ENCODE results near the gene SCNN1A.

The SCNN1A gene

DNA sequence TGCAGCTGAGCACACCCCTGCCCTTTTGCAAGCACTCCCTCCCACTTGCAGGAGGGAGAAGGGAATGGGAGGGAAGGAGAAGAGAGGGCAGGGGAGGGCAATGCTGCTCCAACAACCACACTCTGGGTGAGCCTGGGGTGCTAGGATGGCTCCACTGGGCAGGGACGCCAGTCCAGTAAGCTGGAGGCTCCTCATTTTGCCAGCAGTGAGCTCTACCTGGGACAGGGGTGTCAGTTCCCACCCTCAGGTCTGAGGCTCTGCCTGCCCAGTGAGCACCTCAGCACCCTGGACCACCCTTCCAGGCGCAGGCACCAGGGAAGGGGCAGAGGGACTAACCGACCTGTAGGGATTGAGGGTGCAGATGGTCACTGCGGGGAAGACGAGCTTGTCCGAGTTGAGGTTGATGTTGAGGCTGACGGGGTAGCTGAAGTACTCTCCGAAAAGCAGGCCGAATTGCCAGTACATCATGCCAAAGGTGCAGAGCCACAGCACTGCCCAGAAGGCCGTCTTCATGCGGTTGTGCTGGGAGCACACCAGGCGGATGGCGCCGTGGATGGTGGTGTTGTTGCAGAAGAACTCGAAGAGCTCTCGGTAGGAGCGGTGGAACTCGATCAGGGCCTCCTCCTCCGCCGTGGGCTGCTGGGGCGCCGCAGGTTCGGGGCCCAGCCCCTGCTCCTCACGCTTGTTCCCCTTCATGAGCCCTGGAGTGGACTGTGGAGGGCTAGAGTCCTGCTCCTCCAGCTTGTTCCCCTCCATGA, 1.2 kb downstream of the SCNN1A start:
- Histone ChIP-seq H3K27ac (ENCODE audit: low read length) (peak overlapping the region; percentile 19), H3K9me3 (ENCODE audit: control insufficient read depth in 1 of 2, low read length in 2 of 2) (no peaks in the 10 kb centered on the region), H3K4me3 (ENCODE audit: low read depth in 1 of 2, low read length in 2 of 2) (peak overlapping the region in 1 of 2 donors; percentile 16), H3K36me3 (ENCODE audit: control insufficient read depth in 1 of 2, insufficient read depth in 2 of 2, low read length in 2 of 2) (no peaks in the 10 kb centered on the region), H3K27me3 (ENCODE audit: low read depth, low read length) (no peaks in the 10 kb centered on the region), H3K4me1 (ENCODE audit: control insufficient read depth in 1 of 2, insufficient read depth in 2 of 2, low read length in 2 of 2) (peaks cover 15 to 31% of the 10 kb centered on the region in 2 donors)

DNA sequence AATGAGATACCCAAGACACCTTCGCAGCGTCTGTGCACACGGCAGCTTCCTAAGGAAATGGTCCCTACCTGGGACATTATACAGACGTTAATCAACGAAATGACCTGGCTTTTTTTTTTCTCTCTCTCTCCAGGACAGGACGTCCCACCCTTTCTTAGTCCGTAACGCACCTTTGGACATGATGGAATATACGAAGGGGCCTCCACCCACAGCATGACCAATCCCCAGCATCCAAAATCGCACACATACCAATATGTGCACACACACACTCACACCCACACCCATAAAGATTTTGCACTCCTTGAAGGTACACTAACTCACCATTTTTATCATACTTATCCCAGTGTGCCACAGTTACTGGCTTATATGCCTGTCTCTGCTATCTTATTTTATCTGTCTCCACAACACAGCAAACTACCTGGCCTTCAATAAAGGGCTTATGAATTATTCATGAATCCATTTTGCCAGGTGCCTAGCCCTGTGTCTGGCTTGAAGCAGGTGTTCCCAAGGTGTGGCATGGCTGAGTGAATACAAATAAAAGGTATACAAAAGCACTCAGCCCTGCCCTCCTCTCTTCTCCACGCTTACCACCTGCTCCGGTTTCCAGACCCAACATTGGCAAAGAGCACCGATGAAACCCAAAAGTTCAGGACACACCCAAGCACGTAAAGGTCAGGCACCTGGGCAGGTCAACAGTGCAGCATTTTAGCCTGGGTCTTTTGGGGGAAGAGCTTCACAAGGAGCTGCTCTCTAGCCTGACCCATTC, 2.2 kb downstream of the SCNN1A start:
- Histone ChIP-seq H3K27me3 (ENCODE audit: low read depth, low read length) (no peaks in the 10 kb centered on the region), H3K4me3 (ENCODE audit: low read depth in 1 of 2, low read length in 2 of 2) (peak overlapping the region in 1 of 2 donors; percentile 0), H3K9me3 (ENCODE audit: control insufficient read depth in 1 of 2, low read length in 2 of 2) (no peaks in the 10 kb centered on the region), H3K27ac (ENCODE audit: low read length) (peak overlapping the region; percentile 58), H3K36me3 (ENCODE audit: control insufficient read depth in 1 of 2, insufficient read depth in 2 of 2, low read length in 2 of 2) (no peaks in the 10 kb centered on the region), H3K4me1 (ENCODE audit: control insufficient read depth in 1 of 2, insufficient read depth in 2 of 2, low read length in 2 of 2) (peaks cover 15 to 28% of the 10 kb centered on the region in 2 donors)

DNA sequence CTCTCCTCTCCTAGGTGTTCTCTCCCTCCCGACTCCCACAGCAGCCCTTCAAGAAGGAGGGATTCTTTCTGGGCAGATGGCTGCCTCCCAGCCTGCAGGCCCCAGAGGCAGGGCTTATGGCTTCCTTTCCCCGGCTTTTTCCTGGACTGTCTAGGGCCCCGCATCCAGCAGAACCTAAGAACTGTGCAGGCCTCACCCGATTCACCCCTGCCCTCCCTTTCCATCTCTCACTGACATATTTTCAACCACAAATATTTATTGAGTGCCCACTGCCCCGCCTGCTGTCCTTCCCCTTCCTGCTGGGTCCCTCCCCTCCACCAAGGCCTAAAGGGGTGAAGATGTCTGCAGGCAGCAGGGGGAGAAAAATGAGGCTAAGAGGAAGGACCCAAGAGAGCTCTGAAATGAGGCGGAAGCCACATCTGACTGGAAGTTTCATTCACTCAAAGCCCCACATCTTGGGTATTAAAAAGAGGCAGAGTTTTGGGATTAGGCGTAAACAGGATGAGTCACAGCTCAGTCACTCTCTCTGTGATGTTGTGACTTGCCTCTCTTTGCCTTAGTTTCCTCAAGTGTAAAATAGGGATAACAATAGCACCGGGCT, 2.9 kb downstream of the SCNN1A start:
- H3K27ac ChIP-seq (ENCODE audit: low read length), result peak overlapping the region; percentile 58
- no peaks in the 10 kb centered on the region for H3K27me3 ChIP-seq (ENCODE audit: low read depth, low read length)
- peaks cover 12 to 25% of the 10 kb centered on the region in 2 donors for H3K4me1 ChIP-seq (ENCODE audit: control insufficient read depth in 1 of 2, insufficient read depth in 2 of 2, low read length in 2 of 2)
- no peaks in the 10 kb centered on the region for H3K36me3 ChIP-seq (ENCODE audit: control insufficient read depth in 1 of 2, insufficient read depth in 2 of 2, low read length in 2 of 2)
- peak overlapping the region in 1 of 2 donors; percentile 0 for H3K4me3 ChIP-seq (ENCODE audit: low read depth in 1 of 2, low read length in 2 of 2)
- no peaks in the 10 kb centered on the region for H3K9me3 ChIP-seq (ENCODE audit: control insufficient read depth in 1 of 2, low read length in 2 of 2)

GRCh38 chr12:6370994-6371754, 4.2 kb downstream of the SCNN1A start:
- Histone ChIP-seq H3K27me3 (ENCODE audit: low read depth, low read length) (no peaks in the 10 kb centered on the region), H3K9me3 (ENCODE audit: control insufficient read depth in 1 of 2, low read length in 2 of 2) (no peaks in the 10 kb centered on the region), H3K27ac (ENCODE audit: low read length) (peak overlapping the region; percentile 49), H3K4me3 (ENCODE audit: low read depth in 1 of 2, low read length in 2 of 2) (no peak overlapping the region), H3K4me1 (ENCODE audit: control insufficient read depth in 1 of 2, insufficient read depth in 2 of 2, low read length in 2 of 2) (peaks cover 4 to 11% of the 10 kb centered on the region in 2 donors), H3K36me3 (ENCODE audit: control insufficient read depth in 1 of 2, insufficient read depth in 2 of 2, low read length in 2 of 2) (no peaks in the 10 kb centered on the region)

GRCh38 chr12:6370576-6370935, 4.8 kb downstream of the SCNN1A start:
- H3K4me3 ChIP-seq (ENCODE audit: low read depth in 1 of 2, low read length in 2 of 2), result no peak overlapping the region
- H3K9me3 ChIP-seq (ENCODE audit: control insufficient read depth in 1 of 2, low read length in 2 of 2), result no peaks in the 10 kb centered on the region
- H3K27ac ChIP-seq (ENCODE audit: low read length), result peak overlapping the region; percentile 49
- H3K4me1 ChIP-seq (ENCODE audit: control insufficient read depth in 1 of 2, insufficient read depth in 2 of 2, low read length in 2 of 2), result peaks cover 4 to 5% of the 10 kb centered on the region in 2 donors
- H3K27me3 ChIP-seq (ENCODE audit: low read depth, low read length), result no peaks in the 10 kb centered on the region
- no peaks in the 10 kb centered on the region for H3K36me3 ChIP-seq (ENCODE audit: control insufficient read depth in 1 of 2, insufficient read depth in 2 of 2, low read length in 2 of 2)

DNA sequence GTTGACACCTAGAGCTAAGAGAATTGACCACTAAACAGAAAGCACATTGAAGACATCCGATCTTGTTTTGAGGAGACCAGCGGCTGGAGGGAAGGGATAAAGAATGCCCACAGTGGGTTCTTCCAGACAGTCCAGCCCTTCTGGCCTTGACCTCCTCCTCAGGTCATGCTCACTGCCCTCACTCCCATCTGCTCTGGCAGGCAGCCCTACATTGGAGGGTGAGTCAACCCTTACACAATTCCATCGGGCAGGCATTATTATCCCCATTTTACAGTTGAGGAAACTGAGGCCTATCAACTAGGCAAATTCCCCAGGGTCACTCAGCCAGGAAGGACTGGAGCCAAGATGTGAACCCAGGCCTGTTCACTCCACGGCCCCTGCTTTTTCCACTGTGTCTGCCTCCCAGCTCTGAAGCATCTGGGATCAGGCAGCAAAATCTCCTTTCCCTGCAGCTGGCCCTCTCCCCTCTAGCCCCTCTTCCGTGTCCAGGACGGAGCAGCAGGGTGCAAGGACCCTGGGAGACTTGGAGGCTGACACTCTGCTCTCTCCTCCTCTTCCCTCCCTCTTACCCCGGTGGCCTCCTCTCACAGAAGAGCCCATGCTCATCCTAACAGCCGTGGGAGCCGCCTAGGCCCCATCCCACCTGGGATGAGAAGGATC, 5.3 kb downstream of the SCNN1A start:
- no peaks in the 10 kb centered on the region for H3K36me3 ChIP-seq (ENCODE audit: control insufficient read depth in 1 of 2, insufficient read depth in 2 of 2, low read length in 2 of 2)
- peaks cover 4% of the 10 kb centered on the region in 2 donors for H3K4me1 ChIP-seq (ENCODE audit: control insufficient read depth in 1 of 2, insufficient read depth in 2 of 2, low read length in 2 of 2)
- H3K27ac ChIP-seq (ENCODE audit: low read length), result no peak overlapping the region

DNA sequence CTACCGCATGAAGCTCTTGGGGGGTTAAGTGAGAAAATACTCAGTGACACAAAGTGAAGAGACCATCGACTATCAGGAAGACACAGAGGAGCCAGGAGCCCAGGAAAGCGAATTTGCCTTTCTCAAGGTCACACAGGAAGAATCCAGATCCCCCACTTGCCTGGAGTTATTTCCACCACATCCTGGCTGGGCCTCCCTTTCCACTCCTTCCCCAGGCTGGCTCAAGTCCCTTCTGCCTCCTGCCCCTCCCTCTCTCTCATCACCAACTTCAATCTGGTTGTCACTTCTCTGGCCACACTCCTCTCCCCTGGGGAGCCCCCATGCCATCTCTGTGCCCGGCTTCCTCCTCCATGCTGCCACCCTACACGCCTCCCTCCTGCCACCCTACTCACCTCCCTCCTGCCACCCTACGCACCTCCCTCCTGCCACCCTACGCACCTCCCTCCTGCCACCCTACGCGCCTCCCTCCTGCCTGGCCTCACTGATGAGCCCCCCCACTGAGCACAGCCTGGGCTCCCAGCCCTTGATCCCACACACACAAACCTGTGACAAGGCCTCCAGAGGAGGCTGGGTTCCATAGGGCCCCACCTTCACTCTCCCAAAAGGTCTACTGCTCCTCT, 6.3 kb downstream of the SCNN1A start:
- no peaks in the 10 kb centered on the region for H3K27me3 ChIP-seq (ENCODE audit: low read depth, low read length)
- H3K36me3 ChIP-seq (ENCODE audit: control insufficient read depth in 1 of 2, insufficient read depth in 2 of 2, low read length in 2 of 2), result no peaks in the 10 kb centered on the region
- H3K9me3 ChIP-seq (ENCODE audit: control insufficient read depth in 1 of 2, low read length in 2 of 2), result no peaks in the 10 kb centered on the region
- H3K4me3 ChIP-seq (ENCODE audit: low read depth in 1 of 2, low read length in 2 of 2), result no peak overlapping the region
- H3K27ac ChIP-seq (ENCODE audit: low read length), result peak overlapping the region; percentile 9
- H3K4me1 ChIP-seq (ENCODE audit: control insufficient read depth in 1 of 2, insufficient read depth in 2 of 2, low read length in 2 of 2), result peaks cover 4% of the 10 kb centered on the region in 2 donors

More for the DNA sequence above, 5.3 kb downstream of the SCNN1A start:
- Histone ChIP-seq H3K4me3 (ENCODE audit: low read depth in 1 of 2, low read length in 2 of 2) (no peak overlapping the region), H3K9me3 (ENCODE audit: control insufficient read depth in 1 of 2, low read length in 2 of 2) (no peaks in the 10 kb centered on the region), H3K27me3 (ENCODE audit: low read depth, low read length) (no peaks in the 10 kb centered on the region)

- Histone ChIP-seq H3K9me3 (ENCODE audit: control insufficient read depth in 1 of 2, low read length in 2 of 2) (no peaks in the 10 kb centered on the region), H3K4me1 (ENCODE audit: control insufficient read depth in 1 of 2, insufficient read depth in 2 of 2, low read length in 2 of 2) (peaks cover 4% of the 10 kb centered on the region in 2 donors), H3K27ac (ENCODE audit: low read length) (peak overlapping the region; percentile 9), H3K4me3 (ENCODE audit: low read depth in 1 of 2, low read length in 2 of 2) (no peak overlapping the region), H3K27me3 (ENCODE audit: low read depth, low read length) (no peaks in the 10 kb centered on the region), H3K36me3 (ENCODE audit: control insufficient read depth in 1 of 2, insufficient read depth in 2 of 2, low read length in 2 of 2) (no peaks in the 10 kb centered on the region)
Measured at GRCh38 chr12:6367969-6368892, 7.1 kb downstream of the SCNN1A start.

DNA sequence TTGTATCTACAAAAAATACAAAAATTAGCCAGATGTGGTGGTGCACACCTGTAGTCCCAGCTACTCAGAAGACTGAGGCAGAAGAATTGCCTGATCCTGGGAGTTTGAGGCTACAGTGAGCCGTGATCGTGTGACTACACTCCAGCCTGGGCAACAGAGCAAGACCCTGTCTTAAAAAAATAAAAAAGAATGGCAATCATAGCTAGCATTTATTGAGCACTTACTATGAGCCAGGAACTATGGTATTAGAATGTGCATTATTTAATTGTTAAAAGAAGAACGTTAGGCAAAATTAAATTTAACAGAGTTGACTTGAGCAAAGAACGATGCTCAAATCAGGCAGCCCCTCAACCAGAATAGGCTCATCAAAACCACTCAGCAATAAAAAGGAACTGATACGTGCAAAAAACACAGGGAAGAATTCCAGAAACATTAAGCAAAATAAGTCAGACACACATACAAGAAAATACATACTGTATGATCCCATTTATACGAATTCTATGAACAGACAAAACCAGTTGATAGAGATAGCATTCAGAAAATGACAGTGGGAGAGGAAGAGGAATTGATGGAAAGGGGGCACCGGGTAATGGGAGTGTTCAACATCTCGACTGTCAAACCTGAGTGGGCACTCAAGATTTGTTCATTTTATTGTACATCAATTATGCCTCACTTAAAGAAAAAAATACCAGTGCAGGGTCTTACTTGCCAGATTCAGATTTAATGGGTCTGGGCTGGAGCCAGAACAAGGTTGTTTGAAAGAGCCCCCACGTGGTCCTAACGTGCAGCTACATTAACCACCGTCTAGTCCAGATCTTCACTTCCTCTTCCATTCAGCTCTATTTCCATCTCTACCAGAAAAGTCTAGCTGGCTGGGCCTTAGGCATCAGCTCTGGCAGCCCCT, 8.0 kb downstream of the SCNN1A start:
- H3K27ac ChIP-seq (ENCODE audit: low read length), result no peak overlapping the region

More for the DNA sequence above, 8.0 kb downstream of the SCNN1A start:
- Histone ChIP-seq H3K4me1 (ENCODE audit: control insufficient read depth in 1 of 2, insufficient read depth in 2 of 2, low read length in 2 of 2) (peaks cover 0 to 5% of the 10 kb centered on the region in 2 donors), H3K4me3 (ENCODE audit: low read depth in 1 of 2, low read length in 2 of 2) (no peak overlapping the region), H3K9me3 (ENCODE audit: control insufficient read depth in 1 of 2, low read length in 2 of 2) (no peaks in the 10 kb centered on the region), H3K27me3 (ENCODE audit: low read depth, low read length) (no peaks in the 10 kb centered on the region), H3K36me3 (ENCODE audit: control insufficient read depth in 1 of 2, insufficient read depth in 2 of 2, low read length in 2 of 2) (no peaks in the 10 kb centered on the region)
